Activated gamma-delta T cell treated with Interleukin-2 at 50 U/mL for 16 hours (primary cell): ENCODE results near the gene DHRS1.

ENCODE experiments used
- DNase-seq: peaks from one replicate; pipeline ENCODE4 v3.0.0-alpha.2; 2020

DHRS1 gene

DNA sequence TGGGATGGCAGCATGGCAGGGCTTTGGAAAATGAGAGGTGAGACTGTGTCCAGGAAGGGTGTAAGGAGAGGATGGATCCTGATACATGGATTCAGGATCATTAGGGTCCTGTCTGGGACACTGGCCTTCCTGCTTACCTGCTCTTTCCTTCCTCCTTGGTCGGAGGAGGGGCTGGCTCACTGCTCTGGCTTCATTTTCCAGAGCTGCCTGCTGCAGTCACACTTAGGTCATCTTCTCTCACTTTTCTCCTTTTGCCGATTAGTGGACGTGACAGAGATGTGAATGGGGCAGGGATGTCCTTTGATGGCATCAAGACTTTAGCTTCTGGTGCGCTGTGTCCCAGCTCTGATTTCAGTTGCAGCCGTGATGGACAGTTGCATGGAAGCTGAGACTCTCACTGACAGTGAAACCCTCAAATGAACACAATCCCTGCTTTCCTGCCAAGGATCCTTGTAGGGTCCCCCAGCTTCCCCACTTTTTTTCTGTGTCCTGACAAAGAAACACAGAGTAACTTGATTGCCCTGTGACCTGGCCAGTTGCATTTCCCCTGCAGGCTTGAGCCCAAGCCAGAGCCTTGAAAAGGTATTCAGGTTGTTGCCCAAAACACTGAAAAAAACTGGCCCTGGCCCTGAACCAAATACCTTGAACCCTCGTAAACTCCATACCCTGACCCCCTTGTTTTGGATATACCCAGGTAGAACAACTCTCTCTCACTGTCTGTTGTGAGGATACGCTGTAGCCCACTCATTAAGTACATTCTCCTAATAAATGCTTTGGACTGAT, 9.0 kb upstream of the DHRS1 start:
- DNase-seq: no peak

GRCh38 chr14:24307575-24308341, 8.2 kb upstream of the DHRS1 start, which contains the start of gene CIDEB:
Gene CIDEB, minus strand, starts transcription at chr14:24307977. Its CDS starts 119 bp downstream, at chr14:24307858.
- DNase-seq: peak; percentile 56

- no peak for DNase-seq
These were observed 7.6 kb upstream of the DHRS1 start for GRCh38 chr14:24307156-24307574.

GRCh38 chr14:24304019-24304387, 4.4 kb upstream of the DHRS1 start:
- no peak for DNase-seq

DNA sequence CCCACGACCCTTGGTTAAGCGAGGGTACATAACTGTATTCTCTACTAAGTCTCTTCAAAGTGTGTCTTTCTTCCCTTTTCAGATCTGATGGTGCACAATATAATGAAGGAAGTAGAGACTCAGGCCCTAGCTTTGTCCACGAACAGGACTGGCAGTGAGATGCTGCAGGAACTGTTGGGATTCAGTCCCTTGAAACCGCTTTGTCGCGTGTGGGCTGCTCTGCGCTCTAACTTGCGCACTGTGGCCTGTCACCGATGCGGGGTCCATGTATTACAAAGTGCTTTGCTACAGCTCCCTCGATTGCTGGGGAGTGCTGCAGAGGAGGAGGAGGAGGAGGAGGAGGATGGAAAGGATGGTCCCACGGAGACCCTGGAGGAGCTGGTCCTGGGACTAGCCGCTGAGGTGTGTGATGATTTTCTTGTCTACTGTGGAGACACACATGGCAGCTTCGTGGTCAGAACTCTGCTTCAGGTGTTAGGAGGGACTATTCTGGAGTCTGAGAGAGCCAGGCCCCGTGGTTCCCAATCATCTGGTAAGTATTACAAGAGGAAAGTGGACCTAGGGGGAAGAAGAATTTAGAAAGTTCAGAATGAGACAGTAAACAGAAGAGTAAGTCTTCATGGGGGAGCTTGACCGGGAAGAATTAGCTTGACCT, 873 bp upstream of the DHRS1 start:
- no peak for DNase-seq

- no peak for DNase-seq
These were observed 707 bp downstream of the DHRS1 start for GRCh38 chr14:24298892-24299254.

GRCh38 chr14:24297190-24297964, 2.2 kb downstream of the DHRS1 start:
- no peak for DNase-seq

- DNase-seq: peak; percentile 61
These were observed 3.0 kb downstream of the DHRS1 start for GRCh38 chr14:24296341-24297157.

DNA sequence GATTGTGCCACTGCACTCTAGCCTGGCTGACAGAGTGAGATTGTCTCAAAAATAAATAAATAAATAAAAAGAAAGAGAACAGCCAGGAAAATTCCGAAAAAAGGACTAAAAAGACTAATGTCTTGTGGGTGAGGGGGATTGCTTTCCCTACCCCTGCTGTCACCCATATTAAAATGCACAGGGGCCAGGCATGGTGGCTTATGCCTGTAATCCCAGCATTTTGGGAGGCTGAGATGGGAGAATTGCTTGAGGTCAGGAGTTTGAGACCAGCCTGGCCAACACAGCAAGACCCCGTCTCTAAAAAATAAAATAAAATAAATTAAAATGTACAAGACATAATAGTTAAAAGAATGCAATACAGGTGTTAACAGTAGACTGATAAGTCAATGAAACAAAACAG, 6.1 kb downstream of the DHRS1 start:
- no peak for DNase-seq

GRCh38 chr14:24292118-24292807, 7.3 kb downstream of the DHRS1 start:
- DNase-seq: no peak

DNA sequence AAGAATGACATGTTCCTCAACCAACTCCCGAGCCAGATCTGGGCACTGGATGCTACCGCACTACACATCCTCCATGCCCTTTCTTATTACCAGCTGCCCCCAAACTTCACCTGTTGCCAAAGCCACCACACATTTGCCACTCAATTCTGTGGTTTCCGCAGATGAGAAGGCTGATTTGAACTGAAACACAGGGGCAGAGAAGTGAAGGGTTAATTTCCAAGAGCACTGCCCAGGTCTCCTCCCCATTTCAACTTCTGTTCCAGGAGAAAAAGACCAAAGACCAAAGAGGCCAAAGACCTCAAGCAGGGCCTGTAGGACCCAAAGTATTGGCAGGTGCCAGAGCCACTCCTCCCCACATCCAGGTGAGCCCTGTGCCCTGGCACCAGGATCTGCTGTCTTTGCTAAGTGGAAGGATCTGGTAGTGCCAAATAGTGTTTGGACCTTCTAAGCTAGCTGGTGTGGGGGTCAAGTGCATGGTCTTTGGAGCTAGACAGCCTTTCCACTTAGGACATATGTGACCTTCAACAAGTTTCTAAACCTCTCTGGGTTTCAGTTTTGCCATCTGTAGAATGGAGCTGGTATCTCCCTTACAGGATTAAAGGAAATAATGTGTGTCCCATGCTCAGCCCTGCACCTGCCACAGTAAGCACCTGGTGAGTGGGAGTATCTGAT, 8.0 kb downstream of the DHRS1 start:
- no peak for DNase-seq

- DNase-seq: no peak
These were observed 8.8 kb downstream of the DHRS1 start for GRCh38 chr14:24290746-24291145.

DNA sequence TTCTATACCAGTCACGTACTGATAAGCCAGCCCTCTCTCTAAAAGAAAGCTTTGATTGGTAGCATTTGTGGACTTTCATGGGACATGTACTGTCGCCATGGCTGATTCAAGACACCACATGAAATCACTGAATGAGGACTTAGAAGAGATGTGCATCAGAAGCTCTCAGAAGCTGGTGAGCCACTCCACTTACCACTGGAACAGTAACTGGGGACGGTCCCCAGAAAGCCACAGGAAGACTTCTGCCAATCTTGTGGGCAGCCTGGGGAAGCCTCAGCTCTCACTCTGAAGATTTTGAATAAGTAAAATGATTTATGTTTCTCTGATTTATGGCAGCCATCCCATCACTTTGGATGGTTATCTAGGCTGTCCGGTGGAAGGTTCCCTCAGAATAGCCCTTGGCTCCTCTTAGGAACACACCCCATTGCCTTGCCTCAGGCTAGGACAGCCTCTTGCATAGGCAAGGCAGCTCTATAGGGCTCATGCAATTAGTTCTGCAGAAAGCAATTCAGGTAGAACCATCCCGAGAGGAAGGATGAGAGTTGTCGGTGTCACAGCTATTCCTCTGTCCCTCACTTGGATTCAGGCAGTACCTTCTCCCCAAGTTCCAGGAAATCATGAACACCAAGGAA, 9.8 kb downstream of the DHRS1 start:
- DNase-seq: no peak

- no peak for DNase-seq
These were observed 12.6 kb downstream of the DHRS1 start for GRCh38 chr14:24286996-24287395.

DNA sequence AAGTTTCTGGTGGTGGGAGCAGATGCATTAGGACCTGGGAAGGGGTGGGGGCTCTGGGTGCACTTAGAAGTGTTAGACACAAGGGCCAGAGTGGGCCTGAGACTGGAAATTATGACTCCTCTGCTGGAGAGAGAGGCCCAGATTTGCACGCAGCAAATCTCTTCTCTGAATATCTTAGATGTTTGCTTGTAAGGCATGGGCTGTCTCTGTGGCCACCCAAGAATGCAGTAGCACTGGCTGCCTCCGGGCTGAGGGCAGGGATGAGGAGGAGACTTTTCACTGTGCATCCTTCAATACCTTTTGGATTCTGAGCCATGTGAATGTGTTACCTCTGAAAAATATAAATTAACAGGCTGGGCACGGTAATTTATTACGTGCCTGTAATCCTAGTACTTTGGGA, 14.2 kb downstream of the DHRS1 start:
- no peak for DNase-seq

GRCh38 chr14:24284501-24285035, 15.0 kb downstream of the DHRS1 start:
- DNase-seq: no peak

- DNase-seq: no peak
These were observed 15.7 kb downstream of the DHRS1 start for GRCh38 chr14:24283796-24284460.

DNA sequence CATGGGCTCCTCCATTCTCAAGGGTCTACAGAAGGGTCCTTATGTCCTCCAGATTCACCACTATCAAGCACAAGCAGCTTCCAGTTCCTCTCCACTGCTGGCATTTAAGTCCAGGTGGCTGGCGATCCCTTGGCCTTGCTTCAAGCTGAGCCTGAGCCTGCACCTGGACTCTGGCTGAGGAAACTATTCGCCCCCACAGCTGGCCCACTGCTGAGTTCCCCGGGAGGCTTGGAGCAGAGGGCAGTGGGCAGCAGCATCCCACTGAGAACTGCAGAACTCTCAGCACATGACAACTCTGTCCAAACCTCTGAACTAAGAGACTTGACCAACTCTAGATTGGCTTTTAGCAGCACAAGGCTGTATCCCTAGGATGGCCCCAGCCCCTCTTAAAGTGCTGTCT, 16.8 kb downstream of the DHRS1 start:
- DNase-seq: no peak

- no peak for DNase-seq
These were observed 17.9 kb downstream of the DHRS1 start for GRCh38 chr14:24281636-24282035.
